SK-N-MC (cell line): Measurements from ENCODE around the gene SLC39A11.

Experiments used
- EZH2 ChIP-seq: fragments of 200-600 bp; sonication (generic); IDR thresholded peaks from one replicate; pipeline ENCODE4 v1.6.1; 2017; ENCODE audit warnings: antibody characterized with exemption
- FOXP2 ChIP-seq: optimal IDR thresholded peaks from 2 replicates; pipeline ENCODE3; 2011; ENCODE audit warnings: mild to moderate bottlenecking, moderate library complexity; ENCODE audit not compliant: insufficient read depth; ENCODE audit errors: extremely low read length, control extremely low read depth
- POLR2AphosphoS5 ChIP-seq: IDR thresholded peaks from 2 replicates; pipeline ENCODE4 v1.6.1; 2012; ENCODE audit warnings: mild to moderate bottlenecking, low read depth, low read length, borderline replicate concordance

GRCh38 chr17:72693151-72693878, 399.2 kb downstream of the SLC39A11 start:
- TF ChIP-seq EZH2 (no peak), POLR2AphosphoS5 (no peak), FOXP2 (no peak)
